GM19455 (cell line): Measurements from ENCODE around the gene UTY.
"Not testable (repeated sequence)": the region's sequence is repeated elsewhere in the genome, so short reads cannot be mapped to it uniquely, and the experiment has no call there.

Experiments
- ATAC-seq: cut with Tn5 transposase; IDR thresholded peaks from one replicate; pipeline ENCODE4 v1.9.1; 2021; ENCODE audit not compliant: unreplicated experiment

The UTY gene

GRCh38 chrY:13312966-13313365 is 166.9 kb downstream of the UTY start:
- no peak for ATAC-seq

- ATAC-seq, result no peak
Observed at GRCh38 chrY:13307959-13308358, 171.9 kb downstream of the UTY start.

- no peak for ATAC-seq
Observed at GRCh38 chrY:13300795-13301194, 179.0 kb downstream of the UTY start.

GRCh38 chrY:13299411-13299810 is 180.4 kb downstream of the UTY start:
- no peak for ATAC-seq

GRCh38 chrY:13296176-13296890 is 183.5 kb downstream of the UTY start:
- no peak for ATAC-seq

- no peak for ATAC-seq
Observed at GRCh38 chrY:13295026-13295425, 184.8 kb downstream of the UTY start.

GRCh38 chrY:13291199-13291598 is 188.6 kb downstream of the UTY start:
- ATAC-seq, result no peak

GRCh38 chrY:13282151-13283054 is 197.4 kb downstream of the UTY start:
- not testable (repeated sequence) for ATAC-seq

- ATAC-seq, result no peak
Observed at GRCh38 chrY:13279561-13279960, 200.3 kb downstream of the UTY start.

- ATAC-seq, result no peak
Observed at GRCh38 chrY:13271706-13272105, 208.1 kb downstream of the UTY start.

GRCh38 chrY:13253941-13254440 is 225.8 kb downstream of the UTY start:
- ATAC-seq, result not testable (repeated sequence)

GRCh38 chrY:13250421-13250820 is 229.4 kb downstream of the UTY start:
- ATAC-seq, result no peak

- no peak for ATAC-seq
Observed at GRCh38 chrY:13243716-13244115, 236.1 kb downstream of the UTY start.

GRCh38 chrY:13233901-13234300 is 245.9 kb downstream of the UTY start:
- ATAC-seq, result no peak

- ATAC-seq, result no peak
Observed at GRCh38 chrY:13233118-13233517, 246.7 kb downstream of the UTY start.

- ATAC-seq, result no peak
Observed at GRCh38 chrY:13227354-13227953, 252.4 kb downstream of the UTY start.

GRCh38 chrY:13210961-13211646 is 268.7 kb downstream of the UTY start:
- ATAC-seq, result no peak

- ATAC-seq, result no peak
Observed at GRCh38 chrY:13205214-13205613, 274.6 kb downstream of the UTY start.
